Left lung (tissue), 10 donors: ENCODE data around the gene ENPP6. TPM values are rescaled to one million over a fixed set of nuclear protein-coding genes. Genes with fewer than 3 reads are reported as not detected.

Source experiments
- ATAC-seq: fragments of 200-7000 bp; cut with Tn5 transposase; one replicate; pipeline ENCODE4 v1.9.1; 2020; ENCODE audit warnings: moderate library complexity
- DNase-seq, 4 donors: peaks; one replicate each; pipeline ENCODE4 v3.0.0-alpha.2; 2013 to 2020
- H3K27ac ChIP-seq, 2 donors: fragments of 200-600 bp; sonication (generic) in 1 of 2; one replicate each; pipeline versions ENCODE4 v1.5.0 to v1.8.0; 2020 to 2021
- H3K27me3 ChIP-seq, 2 donors: fragments of 200-600 bp; sonication (generic) in 1 of 2; one replicate each; pipeline versions ENCODE4 v1.5.0 to v1.8.0; 2020 to 2021
- H3K36me3 ChIP-seq, 2 donors: fragments of 200-600 bp; sonication (generic) in 1 of 2; one replicate each; pipeline versions ENCODE4 v1.5.0 to v1.8.0; 2020 to 2021
- H3K4me1 ChIP-seq, 2 donors: fragments of 200-600 bp; one replicate each; pipeline ENCODE4 v1.8.0; 2021
- H3K4me3 ChIP-seq, 2 donors: fragments of 200-600 bp; sonication (generic) in 1 of 2; one replicate each; pipeline versions ENCODE4 v1.5.0 to v1.8.0; 2020 to 2021; ENCODE audit warnings: mild to moderate bottlenecking in 1 of 2
- H3K9me3 ChIP-seq, 2 donors: fragments of 200-600 bp; sonication (generic) in 1 of 2; one replicate each; pipeline versions ENCODE4 v1.5.0 to v1.8.0; 2020 to 2021
- CTCF ChIP-seq, 2 donors: fragments of 200-600 bp; sonication (generic) in 1 of 2; IDR thresholded peaks; one replicate each; pipeline versions ENCODE4 v1.5.0 to v1.8.0; 2021; ENCODE audit warnings: antibody characterized with exemption in 2 of 2
- intact Hi-C, 2 donors: fragments of 100-400 bp; cut with DNase I; formaldehyde crosslinking; loops; one replicate each; pipeline versions ENCODE4 v1.11.2 to v1.14.2; 2022
- polyA plus RNA-seq, 6 donors: library from polyadenylated mRNA; unstranded; fragments of 120-200 nt; gene quantifications; one replicate each; pipeline ENCODE4 v1.2.1, GENCODE V29; 2013; ENCODE audit not compliant: insufficient read length in 6 of 6
- total RNA-seq, 2 donors: library from RNA; stranded (reverse); fragmentation: NEBNext Ultra II Directional; extraction: Animal tissue kit (Norgen Biotek cat#: 25700); gene quantifications; one replicate each; pipeline ENCODE4 v1.2.1, GENCODE V29; 2021
- donor health status: DM: no; HTN: yes; CAD: no.
- donor health status: DM: no; HTN: no; CAD: no.

ENPP6 gene
- total and polyA plus RNA-seq, 8 donors, result 0.14 to 0.67 (median 0.31) TPM

GRCh38 chr4:184094532-184095159 is 123.0 kb downstream of the ENPP6 start:
- Histone ChIP-seq H3K27ac (no peak overlapping the region), H3K4me3 (no peak overlapping the region), H3K4me1 (peaks cover 8 to 11% of the 10 kb centered on the region in 2 donors), H3K27me3 (no peaks in the 10 kb centered on the region), H3K36me3 (no peaks in the 10 kb centered on the region), H3K9me3 (no peaks in the 10 kb centered on the region)
- intact Hi-C loops, result loop anchor here in 1 of 2 donors (5.0 kb wide), 1 partner anchor 252 kb away; no protein-coding TSS in a partner anchor
- DNase-seq (no peak), ATAC-seq (no peak)
- no peak for TF ChIP-seq CTCF (IDR thresholded peaks at IDR 0.05)

GRCh38 chr4:184091986-184092385 is 125.7 kb downstream of the ENPP6 start:
- intact Hi-C loops, result no loop called here
- Histone ChIP-seq H3K4me1 (peaks cover 3 to 8% of the 10 kb centered on the region in 2 donors), H3K27ac (no peak overlapping the region), H3K36me3 (no peaks in the 10 kb centered on the region), H3K4me3 (no peak overlapping the region), H3K9me3 (no peaks in the 10 kb centered on the region), H3K27me3 (no peaks in the 10 kb centered on the region)
- DNase-seq, result no peak
- no peak for TF ChIP-seq CTCF (IDR thresholded peaks at IDR 0.05)
- no peak for ATAC-seq

DNA sequence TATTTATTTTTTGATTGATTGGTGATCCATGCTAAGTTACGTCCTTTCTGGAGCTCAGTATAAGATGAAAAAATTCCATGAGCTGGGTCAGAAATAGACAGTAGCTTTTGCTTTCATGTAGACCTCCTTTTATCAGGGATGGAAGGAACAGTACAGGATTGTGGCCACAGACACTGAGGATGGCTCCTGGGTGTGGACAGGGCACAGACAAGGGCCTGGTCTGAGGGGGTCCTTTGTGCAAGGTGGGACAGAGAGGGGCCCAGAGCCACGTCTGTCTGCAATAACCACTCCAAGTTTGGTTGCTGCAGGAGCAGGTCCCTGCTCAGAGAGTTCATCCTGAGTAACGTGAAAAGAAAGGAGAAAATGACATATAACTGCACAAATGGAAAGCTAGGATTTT is 127.1 kb downstream of the ENPP6 start:
- ATAC-seq, result no peak

GRCh38 chr4:184080674-184081073 is 137.0 kb downstream of the ENPP6 start:
- no peaks in the 10 kb centered on the region for H3K27me3 ChIP-seq
- H3K9me3 ChIP-seq, result no peaks in the 10 kb centered on the region
- no peak for TF ChIP-seq CTCF (IDR thresholded peaks at IDR 0.05)
- ATAC-seq, result no peak
- no peak overlapping the region for H3K27ac ChIP-seq
- intact Hi-C loops, result no loop called here
- DNase-seq, result no peak
- H3K4me3 ChIP-seq, result no peak overlapping the region
- H3K36me3 ChIP-seq, result no peaks in the 10 kb centered on the region
- no peaks in the 10 kb centered on the region for H3K4me1 ChIP-seq

More for the DNA sequence above, 127.1 kb downstream of the ENPP6 start:
- Histone ChIP-seq H3K9me3 (no peaks in the 10 kb centered on the region), H3K36me3 (no peaks in the 10 kb centered on the region), H3K4me3 (no peak overlapping the region), H3K27ac (no peak overlapping the region), H3K27me3 (no peaks in the 10 kb centered on the region), H3K4me1 (no peaks in the 10 kb centered on the region)
- intact Hi-C loops, result no loop called here
- DNase-seq, result no peak
- no peak for TF ChIP-seq CTCF (IDR thresholded peaks at IDR 0.05)

DNA sequence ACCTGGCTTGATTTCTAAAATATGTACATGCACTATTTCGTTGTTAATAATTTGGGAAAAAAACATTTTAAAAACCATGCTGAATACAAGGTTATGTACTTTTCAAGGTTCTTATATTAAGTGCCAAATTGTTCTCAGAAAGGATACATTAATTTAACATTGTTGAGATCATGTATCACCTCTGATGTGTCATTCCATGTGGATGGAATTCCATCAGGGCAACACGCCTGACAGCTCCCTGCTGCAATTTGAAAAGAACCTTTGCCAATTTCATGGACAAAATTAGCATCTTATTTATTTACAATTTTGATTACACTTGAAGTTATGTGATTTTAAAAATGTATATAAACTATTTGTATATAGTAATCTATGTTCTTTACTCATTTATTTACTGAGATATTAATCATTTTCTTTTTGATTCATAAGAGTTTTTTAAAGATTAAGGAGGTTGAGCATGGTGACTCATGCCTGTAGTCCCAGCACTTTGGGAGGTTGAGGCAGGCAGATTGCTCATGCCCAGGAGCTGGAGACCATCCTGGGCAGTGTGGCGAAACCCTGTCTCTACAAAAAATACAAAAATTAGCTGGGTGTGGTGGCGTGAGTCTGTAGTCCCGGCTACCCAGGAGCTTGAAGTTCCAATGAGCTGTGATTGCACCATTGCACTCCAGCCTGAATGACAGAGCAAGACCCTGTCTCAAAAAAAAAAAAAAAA is 142.8 kb downstream of the ENPP6 start:
- no peaks in the 10 kb centered on the region for H3K4me1 ChIP-seq
- peaks cover 0 to 18% of the 10 kb centered on the region in 2 donors for H3K9me3 ChIP-seq
- no peak overlapping the region for H3K4me3 ChIP-seq
- ATAC-seq, result no peak
- intact Hi-C loops, result no loop called here
- H3K36me3 ChIP-seq, result no peaks in the 10 kb centered on the region
- no peak for DNase-seq
- no peaks in the 10 kb centered on the region for H3K27me3 ChIP-seq
- H3K27ac ChIP-seq, result no peak overlapping the region
- no peak for TF ChIP-seq CTCF (IDR thresholded peaks at IDR 0.05)
